ENCODE results near the gene SPC24.

SPC24 gene, protein sequence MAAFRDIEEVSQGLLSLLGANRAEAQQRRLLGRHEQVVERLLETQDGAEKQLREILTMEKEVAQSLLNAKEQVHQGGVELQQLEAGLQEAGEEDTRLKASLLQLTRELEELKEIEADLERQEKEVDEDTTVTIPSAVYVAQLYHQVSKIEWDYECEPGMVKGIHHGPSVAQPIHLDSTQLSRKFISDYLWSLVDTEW

DNA sequence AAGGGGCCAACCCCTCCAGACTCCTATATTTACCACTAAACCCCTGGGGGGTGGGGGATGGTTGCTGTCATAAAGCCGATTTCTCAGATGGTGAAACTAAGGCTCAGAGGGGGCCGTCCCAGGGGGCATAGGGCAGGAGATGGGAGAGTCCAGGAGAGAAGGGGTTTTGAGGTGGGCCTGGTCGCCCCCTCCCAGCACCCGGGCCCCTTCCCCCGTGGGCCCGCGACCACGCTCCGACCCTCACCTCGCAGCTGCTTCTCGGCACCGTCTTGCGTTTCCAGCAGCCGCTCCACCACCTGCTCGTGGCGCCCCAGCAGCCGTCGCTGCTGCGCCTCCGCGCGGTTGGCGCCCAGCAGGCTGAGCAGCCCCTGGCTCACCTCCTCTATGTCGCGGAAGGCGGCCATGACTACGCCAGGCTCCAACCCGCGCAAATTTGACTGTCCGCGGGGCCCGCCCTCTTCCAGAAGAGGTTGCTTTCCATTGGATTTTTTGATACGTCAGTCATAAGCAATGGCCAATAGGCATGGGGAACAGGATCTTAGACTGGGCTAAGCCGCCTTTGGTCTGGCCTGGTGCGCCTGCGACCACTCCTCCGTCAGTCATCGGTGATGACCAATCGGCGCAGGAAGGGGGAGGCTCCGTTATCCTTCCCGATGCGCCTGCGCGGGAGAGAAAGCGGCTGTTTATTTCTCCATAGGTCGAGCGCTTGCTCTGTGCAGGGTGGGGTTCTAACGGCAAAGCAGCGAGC, at the start of gene SPC24:
Gene SPC24 (minus strand): TSS at position 410 of the 748 bp plus-strand sequence. CDS start 6 bp downstream, at position 404.
- peak; percentile 66 to 98 (median 95) for DNase-seq

DNA sequence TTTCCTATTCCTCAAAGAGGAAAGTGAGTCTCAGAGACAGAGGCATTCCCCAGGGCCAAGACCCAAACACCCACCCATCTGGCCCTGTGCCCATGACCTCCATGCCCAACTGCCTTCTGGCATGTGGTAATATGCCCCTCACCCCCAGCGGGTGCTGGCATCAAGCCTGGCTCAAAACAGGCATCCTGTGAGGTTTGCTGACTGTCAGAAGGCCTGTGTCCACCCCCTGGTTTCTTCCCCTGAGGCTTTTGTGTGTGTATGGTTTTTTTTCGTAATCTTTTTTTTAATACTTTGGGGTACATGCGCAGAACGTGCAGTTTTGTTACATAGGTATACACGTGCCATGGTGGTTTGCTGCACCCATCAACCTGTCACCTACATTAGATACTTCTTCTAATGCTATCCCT, 49.4 kb upstream of the SPC24 start:
- peak in 1 of 56 donors; percentile 17 for DNase-seq

DNA sequence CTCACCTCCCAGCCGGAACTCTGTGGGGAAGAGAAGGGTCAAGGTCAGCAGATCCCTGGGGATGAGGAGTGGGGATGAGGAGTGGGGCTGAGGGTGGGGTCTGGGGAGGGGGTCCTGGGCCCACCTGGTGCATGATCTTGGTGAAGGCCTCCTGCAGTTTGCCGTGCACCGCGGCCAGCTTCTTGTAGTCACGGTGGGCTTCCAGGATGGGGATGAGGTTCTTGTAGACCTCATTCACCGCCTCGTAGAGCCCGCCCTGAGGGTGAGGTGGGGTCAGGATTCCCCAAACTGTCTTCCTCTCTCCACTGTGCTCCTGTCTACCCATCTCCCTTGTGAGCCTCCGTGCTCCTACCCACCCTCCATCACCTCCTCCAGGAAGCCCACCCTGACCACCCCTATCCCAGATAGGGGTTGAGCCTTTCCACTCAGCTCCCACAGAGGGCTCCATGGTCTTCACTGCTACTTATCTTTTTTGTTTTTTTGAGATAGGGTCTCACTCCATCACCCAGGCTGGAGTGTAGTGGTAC, 48.6 kb upstream of the SPC24 start:
- no peak for DNase-seq

DNA sequence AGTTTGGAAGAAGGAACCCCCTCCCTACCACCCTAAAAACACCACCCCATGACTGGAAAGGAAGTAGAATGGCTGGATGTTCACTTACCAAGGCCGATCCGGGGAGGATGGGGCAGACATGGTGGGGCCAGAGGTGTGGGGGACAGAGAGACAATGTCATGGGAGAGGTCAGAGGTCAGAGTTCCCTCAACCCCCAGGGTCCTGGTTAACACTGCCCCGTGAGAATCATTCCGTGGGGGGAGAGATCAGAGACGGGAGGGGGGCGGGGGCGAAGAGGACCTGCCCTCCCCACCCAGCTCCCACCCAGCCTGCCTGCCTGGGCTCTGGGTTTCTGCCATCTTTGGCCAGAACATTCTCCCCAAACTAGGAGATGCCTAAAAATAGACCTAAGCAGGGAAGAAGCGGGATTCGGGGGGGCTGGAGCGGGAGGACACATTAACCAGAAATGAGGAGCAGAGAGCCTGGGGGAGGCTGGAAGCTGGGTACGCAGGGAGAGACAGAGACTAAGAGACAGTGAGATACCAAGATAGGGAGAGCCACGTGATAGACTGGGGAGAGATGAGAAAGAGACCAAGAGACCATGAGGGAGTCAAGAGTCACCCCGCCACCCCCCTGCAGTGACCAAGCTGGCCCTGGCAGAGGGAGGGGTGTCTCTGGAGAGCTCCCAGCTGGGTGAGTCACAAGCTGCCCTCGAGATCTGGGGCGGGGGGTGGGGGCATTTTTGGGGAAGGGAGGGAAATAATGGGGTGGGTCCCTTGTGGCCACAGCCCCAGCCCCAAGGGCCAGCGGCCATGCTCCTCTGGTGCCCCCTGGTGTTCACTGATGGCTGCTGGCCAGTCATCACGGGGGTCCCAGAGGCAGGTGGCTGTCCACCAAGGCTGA, 47.9 kb upstream of the SPC24 start:
- peak in 46 of 56 donors; percentile 5 to 82 (median 34) for DNase-seq

DNA sequence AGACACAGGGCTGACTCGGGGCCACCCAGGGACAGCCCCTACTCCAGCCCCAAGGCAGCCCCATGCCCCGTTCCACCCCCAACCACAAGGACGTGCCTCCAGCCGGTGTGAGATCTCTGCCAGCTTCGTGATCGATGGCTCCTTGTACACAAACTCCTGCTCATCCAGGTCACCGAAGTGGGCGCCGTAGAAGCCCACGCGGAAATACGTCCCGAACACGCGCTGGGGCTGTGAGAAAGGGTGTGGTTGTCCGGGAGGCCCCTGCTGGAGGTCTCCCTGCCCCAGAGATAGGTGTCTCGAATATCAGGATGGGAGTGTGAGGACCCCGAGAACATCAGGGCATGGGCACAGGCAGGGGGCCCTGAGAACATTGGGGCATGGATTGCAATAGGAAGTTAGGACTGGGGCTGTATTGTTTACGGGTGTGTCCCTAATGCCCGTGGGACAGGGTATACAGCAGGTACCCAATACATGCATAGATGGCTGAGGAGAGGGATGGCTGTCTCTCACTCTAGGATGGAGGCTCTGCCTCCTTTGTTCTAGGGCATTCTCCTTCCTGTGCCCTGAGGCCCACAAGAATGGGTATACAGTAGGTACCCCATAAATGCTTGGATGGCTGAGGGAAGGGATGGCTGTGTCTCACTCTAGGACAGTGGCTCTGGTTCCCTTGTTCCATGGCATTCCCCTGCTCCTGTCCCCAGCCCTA, 47.1 kb upstream of the SPC24 start:
- no peak for DNase-seq

DNA sequence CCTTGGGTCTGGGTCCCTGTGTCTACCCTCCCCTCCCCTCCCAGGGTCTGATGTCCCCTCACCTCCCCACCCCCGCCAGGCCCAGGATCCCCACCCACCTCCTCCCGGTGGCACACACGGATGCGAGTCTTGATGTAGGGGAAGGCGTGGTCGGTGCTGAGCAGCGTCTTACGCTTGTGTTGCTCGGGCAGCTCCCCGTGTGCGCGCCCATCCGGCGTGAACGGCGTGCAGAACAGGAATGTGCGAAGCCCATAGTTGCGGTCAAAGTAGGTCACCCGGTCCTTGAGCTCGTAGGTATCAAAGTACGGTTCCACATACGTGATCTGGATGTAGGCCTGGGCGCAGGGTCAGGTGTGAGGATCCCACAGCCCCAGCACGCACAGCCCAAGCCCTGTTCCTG, 46.2 kb upstream of the SPC24 start:
- no peak for DNase-seq

DNA sequence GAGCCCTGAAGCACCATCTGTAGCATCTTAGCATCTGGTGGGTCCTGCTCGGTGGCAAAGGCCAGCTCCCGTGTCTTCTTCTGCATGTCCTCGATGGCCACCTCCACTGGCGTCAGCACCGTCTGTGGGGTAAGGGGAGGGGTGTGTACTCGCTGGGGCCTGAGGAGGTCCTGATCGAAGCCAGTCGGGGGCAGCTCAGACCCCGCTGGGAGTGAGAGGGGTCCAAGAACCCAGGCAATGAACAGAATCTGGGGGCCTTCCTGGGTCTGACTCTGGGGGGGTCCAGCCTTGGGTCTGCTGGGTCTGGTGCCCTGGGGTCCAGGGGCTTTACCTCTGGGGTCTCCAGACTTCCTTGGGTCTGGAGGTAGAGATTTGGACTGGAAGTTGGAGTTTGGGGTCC, 45.3 kb upstream of the SPC24 start:
- DNase-seq, result no peak

DNA sequence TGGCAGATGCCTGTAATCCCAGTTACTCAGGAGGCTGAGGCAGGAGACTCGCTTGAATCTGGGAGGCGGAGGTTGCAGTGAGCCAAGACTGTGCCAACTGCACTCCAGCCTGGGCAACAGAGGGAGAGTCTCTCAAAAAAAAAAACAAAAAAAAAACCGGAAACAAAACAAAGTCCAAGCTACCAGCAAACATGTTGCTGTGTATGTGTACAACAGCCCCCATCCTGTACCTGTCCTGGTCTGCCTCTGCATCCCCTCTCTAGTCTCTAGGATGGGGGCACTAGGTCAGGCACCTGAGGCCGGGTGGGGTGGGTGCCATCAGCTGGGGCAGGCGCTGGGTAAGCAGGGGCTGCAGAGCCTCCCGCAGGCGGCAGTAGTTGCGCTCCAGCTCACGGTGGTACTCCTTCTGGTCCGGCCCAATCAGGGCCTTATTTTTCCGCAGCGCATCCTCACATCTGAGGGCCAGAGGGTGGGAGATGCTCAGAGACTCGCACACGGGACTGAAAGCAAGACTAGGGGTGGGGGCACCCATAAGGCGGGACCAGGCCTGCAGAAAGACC, 44.5 kb upstream of the SPC24 start:
- no peak for DNase-seq

DNA sequence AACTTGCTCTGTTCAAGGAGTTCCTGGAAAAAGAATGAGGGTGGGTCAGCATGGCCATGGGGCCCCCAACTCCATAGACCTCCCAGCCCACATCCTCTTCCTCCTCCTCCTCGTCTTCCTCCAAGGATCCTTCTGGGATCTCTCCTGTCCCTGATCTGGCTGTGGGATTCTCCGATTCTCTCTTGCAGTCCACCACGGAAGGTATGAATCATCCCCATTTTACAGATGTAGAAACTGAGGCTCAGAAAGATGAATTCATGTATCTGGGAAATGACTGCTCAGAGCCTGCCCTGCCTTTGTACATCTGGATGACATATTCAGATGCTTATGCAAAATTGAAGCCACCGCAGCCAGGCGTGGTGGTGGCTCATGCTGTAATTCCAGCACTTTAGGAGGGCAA, 43.9 kb upstream of the SPC24 start:
- DNase-seq, result no peak

DNA sequence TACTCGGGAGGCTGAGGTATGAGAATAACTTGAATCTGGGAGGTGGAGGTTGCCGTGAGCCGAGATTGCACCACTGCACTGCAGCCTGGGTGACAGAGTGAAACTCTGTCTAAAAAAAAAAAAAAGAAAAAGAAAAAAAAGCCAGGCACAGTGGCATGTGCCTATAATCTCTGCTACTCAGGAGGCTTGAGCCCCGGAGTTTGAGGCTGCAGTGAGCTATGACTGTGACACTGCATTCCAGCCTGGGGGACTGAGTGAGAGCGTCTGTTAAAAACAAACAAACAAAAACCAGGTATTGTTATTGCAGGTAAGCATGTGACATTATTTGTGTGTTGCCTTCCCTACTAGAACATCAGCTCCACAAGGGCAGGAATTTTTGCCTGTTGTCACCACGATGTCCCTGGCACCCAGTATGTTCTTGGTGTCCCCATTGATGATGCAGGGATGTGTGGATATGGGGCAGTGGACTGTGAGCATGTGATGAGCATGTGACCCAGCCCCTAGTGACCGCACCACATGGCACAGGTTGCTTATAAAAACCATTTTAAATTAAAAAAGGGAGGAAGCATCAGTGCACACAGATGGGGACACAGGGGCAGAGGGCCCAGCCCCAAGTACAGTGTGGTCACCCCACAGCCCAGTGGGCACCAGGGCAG, 43.3 kb upstream of the SPC24 start:
- peak in 1 of 56 donors; percentile 11 for DNase-seq

DNA sequence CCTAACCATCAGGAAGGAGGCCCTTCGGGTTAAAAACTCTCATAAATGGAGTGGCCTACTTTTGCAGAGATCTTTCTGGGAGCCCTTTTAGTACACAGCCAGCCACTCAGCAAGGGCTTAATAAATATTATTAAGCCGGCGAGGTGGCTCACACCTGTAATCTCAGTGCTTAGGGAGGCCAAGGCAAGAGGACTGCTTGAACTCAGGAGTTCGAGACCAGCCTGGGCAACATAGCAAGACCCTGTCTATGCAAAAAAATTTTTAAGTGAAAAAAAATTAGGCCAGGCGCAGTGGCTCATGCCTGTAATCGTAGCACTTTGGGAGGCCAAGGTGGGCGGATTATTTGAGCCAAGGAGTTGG, 42.6 kb upstream of the SPC24 start:
- no peak for DNase-seq

DNA sequence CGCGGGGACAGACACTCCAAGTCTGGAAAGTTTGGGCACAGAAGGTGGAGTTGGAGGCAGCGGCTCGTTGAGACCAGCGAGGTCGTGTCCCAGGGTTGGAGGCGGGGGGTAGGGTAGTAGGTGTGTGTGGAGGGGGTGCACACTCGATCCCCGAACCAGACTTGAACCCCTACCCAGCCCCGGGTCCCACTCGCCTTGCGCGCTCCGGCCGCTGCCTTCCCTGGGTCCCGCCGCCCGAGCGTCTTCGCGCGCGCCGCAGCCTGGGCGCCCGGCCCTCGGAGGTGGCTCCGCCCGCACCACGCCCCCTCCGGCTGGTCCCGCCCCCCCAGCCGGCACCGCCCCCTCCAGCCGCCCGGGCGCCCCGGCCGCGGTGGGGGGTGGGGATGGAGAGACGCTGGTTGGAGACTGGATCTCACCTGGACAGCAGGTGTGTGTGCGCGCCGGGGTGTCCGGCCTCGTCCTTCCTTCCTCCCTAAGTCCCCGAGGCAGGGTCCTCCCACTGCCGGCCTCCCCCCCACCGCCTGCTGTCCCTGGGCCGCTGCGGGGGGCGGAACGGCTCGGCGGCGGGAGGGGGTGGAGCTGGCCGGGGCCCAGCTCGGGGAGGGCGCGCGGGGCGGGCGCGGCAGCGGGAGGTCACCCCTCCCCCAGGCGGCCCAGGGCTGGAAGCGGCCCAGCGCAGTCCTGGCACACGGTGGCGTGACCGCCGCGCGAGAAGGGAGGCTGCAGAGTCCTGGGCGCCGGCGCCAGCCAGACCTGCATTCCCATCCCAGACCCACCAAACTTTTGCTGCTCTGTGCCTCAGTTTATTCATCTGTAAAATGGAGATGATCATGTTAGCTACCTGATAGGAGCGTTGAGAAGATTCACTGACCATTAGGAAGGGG, 42.0 kb upstream of the SPC24 start, which contains the start of gene KANK2:
Gene KANK2 (minus strand): TSS at position 255 of the 884 bp plus-strand sequence. CDS start 3,034 bp downstream, outside the sequence.
- DNase-seq, result peak in 54 of 56 donors; percentile 18 to 89 (median 74)

DNA sequence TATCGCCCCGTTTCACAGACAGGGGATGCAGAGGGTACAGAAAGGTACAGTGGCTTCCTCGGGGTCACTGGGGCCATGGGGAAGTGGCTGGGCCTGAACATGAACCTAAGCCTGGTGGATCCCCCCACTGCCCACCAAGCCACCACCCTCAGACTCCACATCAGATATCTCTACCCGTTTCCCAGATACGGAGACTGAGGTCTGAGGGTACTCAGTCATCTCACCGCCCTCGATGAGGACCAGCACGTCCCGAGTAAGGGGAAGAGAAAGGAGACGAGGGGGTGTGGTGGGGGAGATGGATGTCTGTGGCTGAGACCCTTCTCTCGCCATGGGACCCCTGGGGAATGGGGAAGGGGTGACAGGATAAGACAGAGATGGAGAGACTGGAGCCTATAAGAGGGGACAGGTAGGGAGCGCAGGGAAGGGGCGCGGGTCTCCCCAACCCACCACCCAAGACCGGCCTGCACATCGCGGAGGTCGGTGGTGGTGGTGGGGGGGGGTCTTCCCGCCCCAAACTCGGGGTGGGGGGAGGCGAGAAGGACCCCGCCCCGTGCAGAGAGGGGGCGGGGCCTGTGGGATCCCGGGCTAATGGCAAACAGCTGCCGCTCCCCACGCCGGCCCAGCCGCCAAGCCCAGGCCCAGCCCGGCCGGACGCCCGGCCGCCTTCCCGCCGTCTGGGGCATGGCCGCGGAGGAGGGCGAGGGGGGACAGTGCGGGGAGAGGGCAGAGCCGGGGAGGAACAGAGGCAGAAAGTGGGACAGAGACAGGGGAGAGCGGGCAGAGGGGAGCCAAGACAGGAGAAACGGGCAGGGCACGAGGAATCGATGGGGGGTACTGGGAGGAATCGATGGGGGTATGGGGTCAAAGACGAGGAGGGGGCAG, 41.1 kb upstream of the SPC24 start:
- DNase-seq, result peak in 1 of 56 donors; percentile 16

DNA sequence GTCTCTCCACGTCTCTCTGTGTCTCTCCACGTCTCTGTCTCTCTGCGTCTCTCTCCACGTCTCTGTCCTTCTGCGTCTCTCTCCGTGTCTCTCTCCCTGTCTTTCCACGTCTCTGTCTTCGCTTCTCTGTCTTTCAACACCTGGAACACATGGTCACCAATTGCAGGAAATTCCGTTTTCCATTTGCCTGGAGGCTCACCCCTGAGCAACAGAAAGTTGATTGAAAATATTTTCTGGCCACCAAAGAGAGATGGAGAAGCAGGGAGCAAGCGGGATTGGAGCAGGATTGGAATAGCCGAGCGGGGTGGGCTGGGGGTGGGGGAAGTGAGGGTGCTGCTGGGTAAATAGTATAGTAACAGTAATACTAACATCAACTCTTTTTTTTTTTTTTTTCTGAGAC, 40.1 kb upstream of the SPC24 start:
- DNase-seq, result no peak

DNA sequence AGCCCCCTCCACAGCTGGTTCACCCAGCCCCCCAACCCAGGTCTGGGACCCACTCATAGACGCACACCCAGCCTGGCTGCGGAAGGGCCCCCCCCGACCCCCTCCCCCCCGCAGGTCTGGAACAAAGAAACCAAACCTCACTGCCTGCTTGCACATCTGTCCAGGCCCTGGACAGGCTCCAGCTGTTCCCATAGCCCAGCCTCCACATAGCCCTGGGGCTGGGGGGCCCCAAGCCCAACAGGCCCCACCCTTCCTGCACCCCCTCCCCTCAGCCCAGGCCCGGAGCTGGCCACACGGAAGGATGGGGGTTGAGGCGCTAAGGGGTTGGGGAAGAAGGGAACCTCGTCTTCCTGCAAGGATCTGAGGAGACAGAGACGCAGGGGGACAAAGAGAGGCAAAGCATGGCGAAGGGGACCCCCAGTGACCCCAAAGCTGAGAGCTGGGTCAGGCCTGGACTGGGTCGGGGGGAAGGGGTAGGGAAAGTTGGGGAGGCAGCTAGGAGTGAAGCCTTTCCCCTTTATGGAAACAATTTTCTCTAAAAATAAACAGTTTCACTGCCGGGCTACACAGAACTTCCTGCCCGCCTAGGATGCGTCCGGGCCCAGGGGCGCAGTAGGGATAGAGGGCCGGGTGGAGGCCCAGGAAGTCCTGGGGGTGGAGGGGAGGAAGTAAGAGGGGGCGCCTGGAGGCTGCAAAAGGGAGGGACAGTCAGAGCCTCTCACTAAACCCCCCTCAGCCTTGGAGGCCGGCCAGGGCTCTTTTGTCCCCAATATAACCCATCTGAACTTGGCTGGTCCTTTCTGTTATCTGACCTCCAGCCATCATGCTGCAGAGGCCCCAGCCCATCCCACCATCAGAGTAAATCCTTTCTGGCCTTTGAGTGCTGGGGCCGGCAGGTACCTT, 39.3 kb upstream of the SPC24 start:
- peak in 1 of 56 donors; percentile 4 for DNase-seq

DNA sequence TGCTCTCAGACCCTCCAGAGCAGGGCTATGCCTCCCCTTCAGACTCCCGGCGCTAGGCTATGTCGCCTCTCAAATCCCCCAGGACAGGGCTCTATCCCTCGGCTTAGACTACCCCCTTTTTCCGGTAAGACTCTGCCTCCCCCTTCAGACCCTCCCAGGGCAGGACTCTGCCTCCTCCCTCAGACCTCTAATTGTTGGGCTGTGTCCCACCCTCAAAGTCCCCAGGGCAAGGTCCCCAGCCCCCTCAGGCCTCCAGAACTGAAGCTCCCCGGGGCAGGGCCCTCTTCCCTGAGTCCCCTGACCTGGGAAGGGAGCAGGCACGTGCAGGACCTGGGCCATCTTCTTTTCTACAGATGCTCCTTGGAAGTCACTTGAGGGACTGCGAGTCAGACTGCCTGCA, 38.6 kb upstream of the SPC24 start:
- no peak for DNase-seq

Data from nucleus accumbens (tissue), 56 donors.